NCI-H2196 (cell line): ENCODE results near the gene PDE9A.

Experiments
- DNase-seq: peaks from one replicate; lab custom pipeline; 2025; ENCODE audit not compliant: unreplicated experiment; lab: John Stamatoyannopoulos, UW

The PDE9A gene

GRCh38 chr21:42655796-42656770 is 2.7 kb downstream of the PDE9A start:
- no peak for DNase-seq

GRCh38 chr21:42656872-42657271 is 3.5 kb downstream of the PDE9A start:
- no peak for DNase-seq

DNA sequence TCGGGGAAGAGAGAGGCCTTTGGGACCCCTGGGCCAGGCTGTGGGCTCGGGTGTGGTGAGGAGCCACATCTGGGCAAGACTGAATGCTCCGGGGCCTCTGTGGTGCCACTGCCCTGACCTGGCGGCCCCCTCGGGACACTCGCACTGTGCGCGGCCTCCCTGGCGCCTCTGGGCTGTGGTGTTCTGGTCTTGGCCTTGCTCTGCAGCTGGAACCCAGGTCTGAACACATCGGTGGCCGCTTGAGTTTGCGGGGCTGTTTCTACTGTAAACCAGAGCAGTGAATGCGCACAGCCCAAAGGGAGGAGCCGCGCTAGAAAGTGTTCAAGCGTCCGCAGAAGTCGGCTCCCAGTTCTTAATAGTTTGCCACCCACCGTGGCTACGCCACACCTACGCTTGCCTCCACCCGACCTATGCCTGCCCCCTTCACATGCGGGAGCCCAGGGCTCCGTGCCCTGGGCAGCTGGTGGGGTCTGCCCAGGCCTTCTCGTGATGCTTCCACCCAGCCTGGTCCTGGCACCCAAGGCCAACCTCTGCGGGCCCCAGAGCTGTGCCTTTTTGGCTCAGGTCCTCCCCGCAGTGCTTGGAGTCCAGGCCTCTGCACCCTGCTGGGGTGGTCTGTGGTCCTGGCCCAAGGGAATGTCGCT is 4.4 kb downstream of the PDE9A start:
- no peak for DNase-seq

GRCh38 chr21:42658320-42659105 is 5.1 kb downstream of the PDE9A start:
- no peak for DNase-seq

GRCh38 chr21:42659416-42660117 is 6.1 kb downstream of the PDE9A start:
- no peak for DNase-seq

DNA sequence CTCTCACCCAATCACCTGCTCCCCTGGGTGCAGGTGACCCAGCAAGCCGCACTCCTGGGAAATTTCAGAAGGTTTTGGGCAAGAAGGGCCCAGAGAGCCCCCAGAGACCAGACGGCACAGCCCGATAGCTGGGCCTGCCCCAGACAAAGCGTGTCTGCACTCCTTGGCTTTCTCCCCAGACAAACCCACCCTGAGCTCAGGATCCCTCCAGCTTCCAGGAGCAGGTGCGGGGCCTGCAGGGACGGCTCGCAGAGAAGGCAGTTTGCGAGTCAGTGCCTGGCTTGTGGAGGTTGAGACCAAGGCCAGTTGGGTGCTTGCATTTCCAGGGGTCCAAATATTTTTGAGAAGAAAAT is 6.7 kb downstream of the PDE9A start:
- DNase-seq, result no peak

DNA sequence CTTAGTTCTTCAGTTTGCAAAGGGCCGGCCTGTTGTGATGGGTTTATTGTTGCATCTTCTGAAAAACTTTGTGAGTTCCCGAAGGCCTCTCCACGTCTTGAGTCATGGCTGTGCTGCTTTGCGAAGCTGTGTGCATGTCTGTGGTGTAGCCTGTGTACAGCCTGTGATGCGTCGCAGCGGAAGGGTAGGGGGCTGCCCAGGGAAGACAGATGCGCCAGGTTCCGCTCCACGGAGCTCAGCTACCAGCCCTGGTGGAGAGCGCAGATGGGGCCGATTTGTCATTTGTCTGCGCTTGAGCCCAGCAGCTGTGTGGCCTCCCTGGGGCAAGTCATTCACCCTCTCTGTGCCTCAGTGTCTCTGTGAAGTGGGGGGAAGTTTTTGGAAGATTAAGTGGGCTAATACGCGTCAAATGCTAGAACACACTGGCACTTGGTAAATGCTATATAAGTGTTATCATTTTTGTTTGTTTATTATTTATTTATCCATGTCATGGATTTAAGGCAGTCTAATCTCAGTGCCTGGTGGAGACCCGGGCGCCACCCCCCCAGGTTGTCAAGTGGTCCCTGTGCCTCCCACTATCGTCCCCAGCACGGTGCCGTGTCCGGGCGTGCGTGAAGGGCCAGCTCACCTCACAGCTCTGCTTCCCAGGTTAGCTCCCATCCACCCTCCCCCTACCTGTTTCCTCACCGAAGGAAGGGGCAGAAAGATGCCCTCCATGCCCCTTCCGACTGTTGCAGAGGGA is 8.4 kb downstream of the PDE9A start:
- no peak for DNase-seq

- DNase-seq, result no peak
These were observed 9.2 kb downstream of the PDE9A start for GRCh38 chr21:42662430-42663199.

DNA sequence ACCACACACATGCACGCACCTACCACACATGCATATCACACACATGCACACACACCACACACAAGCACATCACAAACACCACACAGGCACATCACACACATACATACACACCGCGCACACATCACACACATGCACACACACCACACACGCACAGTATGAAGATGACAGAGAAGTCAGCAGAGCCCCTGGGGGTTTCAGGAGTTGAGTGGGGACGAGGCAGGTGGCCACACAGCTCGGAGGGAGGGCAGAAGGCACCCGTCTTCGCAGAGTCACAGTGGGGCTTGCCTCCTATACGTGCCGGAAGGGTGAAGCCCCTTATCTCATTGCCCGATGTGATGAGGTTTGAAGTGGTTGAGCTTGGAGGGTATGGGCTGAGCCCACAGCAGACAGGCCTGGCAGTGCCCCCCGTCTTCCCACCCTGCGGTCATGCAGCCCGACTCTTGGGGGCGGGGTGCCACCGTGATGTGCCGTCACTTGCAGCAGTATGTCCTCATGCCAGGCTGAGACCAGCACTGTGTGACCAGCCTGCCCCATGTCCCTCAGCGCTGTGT is 9.9 kb downstream of the PDE9A start:
- DNase-seq, result no peak

GRCh38 chr21:42663860-42664535 is 10.6 kb downstream of the PDE9A start:
- no peak for DNase-seq

DNA sequence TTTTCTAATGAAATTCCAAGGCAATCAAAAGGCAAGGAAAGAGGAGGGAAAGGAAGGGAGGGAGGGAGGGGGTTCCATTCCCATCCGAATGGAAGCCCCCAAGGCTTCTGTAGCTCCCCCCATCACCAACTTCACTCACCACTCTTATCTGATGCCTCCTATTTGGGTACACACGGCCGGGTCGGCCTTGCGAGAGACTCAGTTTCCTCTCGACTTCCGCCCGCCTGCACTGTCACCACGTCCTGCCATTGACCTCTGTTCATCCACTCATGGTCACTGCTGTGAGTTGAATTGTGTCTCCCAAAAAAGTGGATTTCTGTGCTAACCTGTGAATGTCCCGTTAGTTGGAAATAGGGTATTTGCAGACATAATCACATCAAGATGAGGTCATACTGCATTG is 11.2 kb downstream of the PDE9A start:
- DNase-seq, result no peak

- no peak for DNase-seq
These were observed 11.6 kb downstream of the PDE9A start for GRCh38 chr21:42665026-42665425.

- DNase-seq, result no peak
These were observed 12.1 kb downstream of the PDE9A start for GRCh38 chr21:42665484-42665883.

- DNase-seq, result peak; percentile 35
These were observed 12.8 kb downstream of the PDE9A start for GRCh38 chr21:42666023-42666747.

- no peak for DNase-seq
These were observed 13.5 kb downstream of the PDE9A start for GRCh38 chr21:42666925-42667324.

GRCh38 chr21:42668298-42668992 is 15.0 kb downstream of the PDE9A start:
- DNase-seq, result no peak

- no peak for DNase-seq
These were observed 15.6 kb downstream of the PDE9A start for GRCh38 chr21:42669041-42669440.
